HK-2 (cell line): Measurements from ENCODE around the gene LCE3B.
"Not testable (repeated sequence)": the region's sequence is repeated elsewhere in the genome, so short reads cannot be mapped to it uniquely, and the experiment has no call there.

Source experiments
- DNase-seq: peaks from one replicate; pipeline ENCODE4 v3.0.0-alpha.2; 2018; ENCODE audit not compliant: unreplicated experiment

Gene LCE3B

GRCh38 chr1:152613511-152613910, at the start of gene LCE3B:
TSS of gene LCE3B (plus strand) at chr1:152613811. CDS start at chr1:152613811, 0 bp downstream.
- no peak for DNase-seq

- no peak for DNase-seq
Observed at GRCh38 chr1:152565115-152565514, 48.5 kb upstream of the LCE3B start.

- no peak for DNase-seq
Observed at GRCh38 chr1:152565535-152566215, 47.9 kb upstream of the LCE3B start.

- no peak for DNase-seq
Observed at GRCh38 chr1:152566681-152567080, 46.9 kb upstream of the LCE3B start, which contains the start of gene LCE3E. TSS of gene LCE3E (minus strand) at chr1:152566780. CDS start at chr1:152566208, 572 bp downstream.

GRCh38 chr1:152577168-152577567, 36.4 kb upstream of the LCE3B start:
- DNase-seq, result no peak

GRCh38 chr1:152579526-152579925, 34.1 kb upstream of the LCE3B start:
- DNase-seq, result not testable (repeated sequence)

- no peak for DNase-seq
Observed at GRCh38 chr1:152580433-152580832, 33.2 kb upstream of the LCE3B start, which contains the start of gene LCE3D. TSS of gene LCE3D (minus strand) at chr1:152580516. CDS start at chr1:152579936, 580 bp downstream.

- DNase-seq, result no peak
Observed at GRCh38 chr1:152582647-152583046, 31.0 kb upstream of the LCE3B start.

GRCh38 chr1:152585586-152585985, 28.0 kb upstream of the LCE3B start:
- DNase-seq, result no peak

GRCh38 chr1:152596986-152597385, 16.6 kb upstream of the LCE3B start:
- DNase-seq, result no peak

GRCh38 chr1:152599934-152600333, 13.7 kb upstream of the LCE3B start, which contains the start of gene LCE3C:
TSS of gene LCE3C (plus strand) at chr1:152600234. CDS start at chr1:152600732, 498 bp downstream.
- DNase-seq, result no peak

GRCh38 chr1:152621993-152622392, 8.4 kb downstream of the LCE3B start:
- DNase-seq, result no peak

- no peak for DNase-seq
Observed at GRCh38 chr1:152622803-152623202, 9.2 kb downstream of the LCE3B start, which contains the start of gene LCE3A. TSS of gene LCE3A (minus strand) at chr1:152623103. CDS start at chr1:152623103, 0 bp downstream.

- no peak for DNase-seq
Observed at GRCh38 chr1:152623203-152623844, 9.7 kb downstream of the LCE3B start.

- no peak for DNase-seq
Observed at GRCh38 chr1:152626744-152627143, 13.1 kb downstream of the LCE3B start.

- DNase-seq, result no peak
Observed at GRCh38 chr1:152630596-152630995, 17.0 kb downstream of the LCE3B start.

GRCh38 chr1:152640351-152640750, 26.7 kb downstream of the LCE3B start:
- DNase-seq, result no peak

- no peak for DNase-seq
Observed at GRCh38 chr1:152643945-152644344, 30.3 kb downstream of the LCE3B start.

GRCh38 chr1:152645146-152645545, 31.5 kb downstream of the LCE3B start:
- DNase-seq, result no peak

- DNase-seq, result no peak
Observed at GRCh38 chr1:152646656-152647055, 33.0 kb downstream of the LCE3B start.

- peak; percentile 52 for DNase-seq
Observed at GRCh38 chr1:152654110-152654509, 40.5 kb downstream of the LCE3B start.

- DNase-seq, result no peak
Observed at GRCh38 chr1:152656459-152656858, 42.8 kb downstream of the LCE3B start.

- no peak for DNase-seq
Observed at GRCh38 chr1:152657677-152658076, 44.1 kb downstream of the LCE3B start.
